Measurements from ENCODE around the gene ACBD6. TPM values are rescaled to one million over a fixed set of nuclear protein-coding genes. Genes with fewer than 3 reads are reported as not detected.
"Not testable (repeated sequence)": the region's sequence is repeated elsewhere in the genome, so short reads cannot be mapped to it uniquely, and the experiment has no call there.

Gene ACBD6, protein sequence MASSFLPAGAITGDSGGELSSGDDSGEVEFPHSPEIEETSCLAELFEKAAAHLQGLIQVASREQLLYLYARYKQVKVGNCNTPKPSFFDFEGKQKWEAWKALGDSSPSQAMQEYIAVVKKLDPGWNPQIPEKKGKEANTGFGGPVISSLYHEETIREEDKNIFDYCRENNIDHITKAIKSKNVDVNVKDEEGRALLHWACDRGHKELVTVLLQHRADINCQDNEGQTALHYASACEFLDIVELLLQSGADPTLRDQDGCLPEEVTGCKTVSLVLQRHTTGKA
- total RNA-seq, result 66.2 TPM

GRCh38 chr1:180502361-180503279 is at the start of gene ACBD6:
ACBD6 (minus strand) TSS chr1:180502577; CDS start chr1:180502266, 311 bp downstream.
- DNase-seq (ENCODE audit: low read depth in 2 of 3, low spot score in 2 of 3), result peak; percentile 76 to 93 (median 90)

DNA sequence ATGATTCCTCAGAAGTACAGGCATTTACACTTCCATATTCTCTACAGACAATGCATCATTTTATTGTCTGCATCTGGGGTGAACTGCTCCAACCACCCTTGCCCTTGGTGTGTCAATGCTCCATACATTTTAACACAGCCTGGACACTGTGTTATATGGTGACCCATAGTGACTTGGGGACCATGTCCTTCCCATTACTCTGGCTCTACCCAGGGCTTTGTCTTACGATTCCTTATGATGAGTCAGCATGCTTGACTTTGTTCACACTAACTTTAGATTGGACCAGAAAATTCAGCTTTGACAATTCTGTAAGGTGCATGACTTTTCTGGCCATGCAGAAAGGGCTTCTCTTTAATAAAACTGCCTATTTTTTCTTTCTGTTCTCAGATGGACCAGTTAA is 49.6 kb upstream of the ACBD6 start:
- no peak for DNase-seq (ENCODE audit: low read depth in 2 of 3, low spot score in 2 of 3)

DNA sequence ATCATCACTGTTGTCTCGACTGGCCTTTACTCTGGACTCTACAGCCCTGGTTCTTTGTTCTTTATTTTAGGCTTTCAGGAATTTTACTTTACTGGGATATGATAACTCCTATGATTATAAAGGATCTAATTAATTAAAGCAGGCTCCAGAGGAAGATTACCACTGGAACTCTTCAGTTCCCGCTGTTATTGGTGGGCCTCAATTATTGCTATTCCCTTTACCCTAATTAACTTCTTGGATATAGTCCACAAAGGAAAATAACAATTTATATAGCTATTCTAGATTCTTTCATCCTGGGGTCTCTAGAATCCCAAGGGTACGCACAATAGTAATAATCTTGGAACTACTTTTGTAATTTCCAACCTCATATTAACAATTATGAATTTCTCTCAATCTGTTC is 47.9 kb upstream of the ACBD6 start:
- DNase-seq (ENCODE audit: low read depth in 2 of 3, low spot score in 2 of 3), result no peak

DNA sequence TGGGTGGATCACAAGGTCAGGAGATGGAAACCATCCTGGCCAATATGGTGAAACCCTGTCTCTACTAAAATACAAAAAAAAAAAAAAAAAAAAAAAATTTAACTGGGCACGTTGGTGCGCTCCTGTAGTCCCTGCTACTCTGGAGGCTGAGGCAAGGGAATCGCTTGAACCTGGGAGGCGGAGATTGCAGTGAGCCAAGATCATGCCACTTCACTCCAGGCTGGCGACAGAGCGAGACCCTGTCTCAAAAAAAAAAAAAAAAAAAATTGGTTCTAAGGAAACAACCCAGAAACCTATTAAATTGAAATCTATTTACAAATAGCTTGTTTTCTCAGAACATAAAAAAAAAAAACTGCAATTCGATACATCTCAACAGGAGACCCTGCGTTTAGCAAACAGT is 47.4 kb upstream of the ACBD6 start:
- DNase-seq (ENCODE audit: low read depth in 2 of 3, low spot score in 2 of 3), result not testable (repeated sequence)

- DNase-seq (ENCODE audit: low read depth in 2 of 3, low spot score in 2 of 3), result no peak
Measured at GRCh38 chr1:180548686-180549317, 46.4 kb upstream of the ACBD6 start.

DNA sequence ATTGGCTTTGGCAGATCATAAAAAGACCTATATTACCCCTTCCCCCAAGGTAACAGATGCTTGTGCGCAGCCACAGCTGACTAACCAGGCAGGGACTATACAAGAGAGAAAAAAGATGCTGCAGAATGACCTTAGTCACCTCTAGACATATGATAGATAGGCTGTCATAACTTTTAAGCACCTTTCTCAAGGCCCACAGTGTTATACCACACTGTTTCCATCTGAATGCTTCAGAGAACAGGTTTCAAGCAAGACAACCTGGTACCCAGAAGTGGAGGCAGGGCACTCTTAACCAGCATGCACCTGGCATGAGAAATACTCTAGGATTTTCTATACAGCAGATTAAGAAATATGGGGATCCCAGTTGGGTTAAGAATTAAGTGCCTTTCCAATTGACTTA is 43.6 kb upstream of the ACBD6 start:
- DNase-seq (ENCODE audit: low read depth in 2 of 3, low spot score in 2 of 3), result no peak

- DNase-seq (ENCODE audit: low read depth in 2 of 3, low spot score in 2 of 3), result no peak
Measured at GRCh38 chr1:180544050-180544449, 41.7 kb upstream of the ACBD6 start.

GRCh38 chr1:180542838-180543145 is 40.4 kb upstream of the ACBD6 start:
- no peak for DNase-seq (ENCODE audit: low read depth in 2 of 3, low spot score in 2 of 3)

- no peak for DNase-seq (ENCODE audit: low read depth in 2 of 3, low spot score in 2 of 3)
Measured at GRCh38 chr1:180542113-180542837, 39.9 kb upstream of the ACBD6 start.

GRCh38 chr1:180540697-180541594 is 38.6 kb upstream of the ACBD6 start:
- DNase-seq (ENCODE audit: low read depth in 2 of 3, low spot score in 2 of 3), result no peak

- DNase-seq (ENCODE audit: low read depth in 2 of 3, low spot score in 2 of 3), result no peak
Measured at GRCh38 chr1:180539136-180539535, 36.8 kb upstream of the ACBD6 start.

DNA sequence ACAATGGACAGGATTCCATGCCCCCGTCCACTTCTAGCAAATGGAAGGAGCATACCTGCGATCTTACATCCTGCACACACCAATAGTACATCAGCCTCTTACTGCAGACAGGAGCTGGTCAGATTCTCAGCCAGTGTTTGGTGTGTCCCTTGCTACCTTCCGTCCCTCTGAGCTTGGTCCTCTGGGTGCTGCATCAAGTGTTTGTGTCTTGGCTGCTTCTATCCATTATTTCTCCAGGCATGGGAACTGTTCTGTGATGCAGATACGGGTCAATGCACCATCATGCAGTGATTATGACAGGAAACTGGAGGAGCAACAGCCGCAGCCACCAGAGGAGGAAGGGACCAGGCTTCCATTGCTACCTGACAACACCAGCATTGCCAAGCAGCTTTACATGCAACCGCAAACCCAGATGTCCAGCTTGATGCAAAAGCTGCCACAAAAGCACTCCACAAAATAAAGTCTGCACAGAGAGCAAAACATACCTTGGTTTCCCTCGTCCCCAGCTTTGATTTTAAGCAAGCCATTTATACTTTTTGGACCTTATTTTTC is 34.5 kb upstream of the ACBD6 start:
- DNase-seq (ENCODE audit: low read depth in 2 of 3, low spot score in 2 of 3), result no peak

DNA sequence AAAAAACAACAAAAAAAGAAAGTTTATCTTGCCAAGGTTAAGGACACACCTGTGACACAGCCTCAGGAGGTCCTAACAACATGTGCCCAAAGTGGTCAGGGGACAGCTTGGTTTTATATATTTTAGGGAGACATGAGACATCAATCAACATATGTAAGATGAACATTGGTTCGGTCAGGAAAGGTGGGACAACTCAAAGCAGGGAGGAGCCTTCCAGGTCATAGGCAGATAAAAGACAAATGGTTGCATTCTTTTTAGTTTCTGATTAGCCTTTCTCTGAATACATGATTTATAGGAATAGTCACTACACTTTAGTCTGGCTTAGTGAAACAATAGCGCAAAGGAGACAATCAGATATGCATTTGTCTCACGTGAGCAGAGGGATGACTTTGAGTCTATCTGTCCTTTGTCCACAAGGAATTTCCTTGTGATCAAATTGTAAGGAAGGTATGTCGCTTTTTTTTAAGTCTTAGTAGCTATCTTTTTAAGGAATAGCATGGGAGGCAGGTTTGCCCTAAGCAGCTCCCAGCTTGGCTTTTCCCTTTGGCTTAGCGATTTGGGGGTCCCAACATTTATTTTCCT is 33.1 kb upstream of the ACBD6 start:
- no peak for DNase-seq (ENCODE audit: low read depth in 2 of 3, low spot score in 2 of 3)

DNA sequence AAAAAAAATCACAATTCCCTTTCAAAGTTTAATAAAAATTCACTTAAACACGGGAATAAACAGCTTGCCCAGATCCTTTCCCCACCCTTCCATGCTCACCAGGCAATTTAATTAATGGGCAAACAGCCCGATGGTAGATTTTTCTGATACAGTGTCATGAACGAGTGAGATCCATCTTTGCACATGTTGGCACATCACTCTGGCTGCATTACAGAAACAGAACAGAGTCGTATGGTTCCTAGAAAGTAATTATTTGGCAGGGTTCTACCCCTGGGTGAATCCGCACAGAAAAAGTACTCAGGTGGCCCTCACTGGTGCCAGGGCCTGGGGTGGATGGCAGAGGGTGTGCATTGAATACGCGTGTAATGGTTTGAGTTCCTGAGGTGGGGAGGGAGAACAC is 31.8 kb upstream of the ACBD6 start:
- DNase-seq (ENCODE audit: low read depth in 2 of 3, low spot score in 2 of 3), result no peak

DNA sequence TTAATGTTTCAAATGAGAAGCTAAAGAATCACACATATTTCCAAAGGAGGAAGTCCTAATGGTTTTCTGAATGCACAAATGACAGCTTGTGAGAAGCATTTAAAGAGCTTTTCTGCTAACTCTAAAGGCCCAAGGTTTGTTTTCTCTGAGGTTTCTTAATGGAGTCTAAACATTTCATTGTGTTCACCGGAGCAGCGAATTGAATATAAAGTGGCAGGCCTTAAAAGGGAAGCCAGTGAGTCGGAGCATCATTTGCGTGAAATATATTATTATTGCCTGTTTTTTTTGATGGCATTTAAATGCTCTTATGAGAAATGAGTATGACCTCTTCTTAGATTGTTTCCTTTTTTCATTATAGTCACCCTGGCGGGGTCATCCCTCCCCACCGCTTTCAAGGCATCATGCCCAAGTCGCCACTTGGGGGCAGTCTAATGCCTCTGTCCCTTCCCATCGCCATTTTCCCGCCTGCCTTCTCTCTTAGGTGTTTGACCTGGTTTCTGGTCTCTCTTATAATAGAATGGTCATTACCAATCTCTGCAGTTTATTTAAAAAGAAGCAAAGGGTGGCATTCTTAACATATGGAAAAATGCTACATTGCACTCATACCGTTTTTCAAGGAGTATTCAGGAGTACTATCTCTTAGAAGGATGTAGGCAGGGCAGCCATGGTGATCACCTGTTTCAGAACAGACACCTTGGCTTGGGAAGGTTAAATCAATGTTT is 31.1 kb upstream of the ACBD6 start:
- peak; percentile 18 to 74 (median 45) for DNase-seq (ENCODE audit: low read depth in 2 of 3, low spot score in 2 of 3)

DNA sequence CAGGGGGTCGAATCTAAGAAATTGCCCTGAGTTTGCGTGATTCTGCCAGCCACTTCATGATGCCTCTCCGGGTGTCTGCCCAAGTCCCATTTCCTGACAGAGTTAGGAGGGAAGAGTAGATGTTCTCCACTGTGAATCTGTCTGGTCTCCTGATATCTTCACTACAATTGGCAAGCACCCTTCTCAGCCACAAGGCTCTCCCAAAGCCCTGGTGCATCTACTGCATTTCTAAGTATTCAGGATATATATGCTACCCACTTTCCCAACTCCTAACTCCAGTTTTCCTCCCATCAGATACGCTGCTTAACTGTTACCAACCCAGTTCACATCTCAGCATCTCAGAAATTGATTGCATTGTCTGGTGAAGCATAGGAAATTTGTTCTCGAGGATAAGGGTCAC is 30.5 kb upstream of the ACBD6 start:
- no peak for DNase-seq (ENCODE audit: low read depth in 2 of 3, low spot score in 2 of 3)

DNA sequence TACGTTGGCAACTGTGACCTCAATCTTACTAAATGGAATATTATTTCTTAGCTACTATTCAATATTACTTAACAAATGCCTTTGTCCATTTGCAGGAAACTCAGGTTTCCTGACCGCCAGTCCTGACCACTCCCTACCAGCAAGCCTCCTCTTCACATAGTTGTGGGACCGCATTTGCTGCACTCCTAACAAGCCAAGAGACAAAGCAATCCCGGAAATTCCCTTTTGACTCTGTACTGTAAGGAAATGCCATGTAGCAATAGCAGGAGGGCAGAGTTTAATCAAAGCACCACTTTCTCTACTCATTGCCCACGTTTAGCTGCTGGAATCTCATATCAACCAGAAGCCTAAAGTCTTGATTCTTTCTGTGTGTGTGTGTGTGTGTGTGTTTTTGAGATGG is 28.1 kb upstream of the ACBD6 start:
- DNase-seq (ENCODE audit: low read depth in 2 of 3, low spot score in 2 of 3), result no peak

GRCh38 chr1:180528868-180529470 is 26.6 kb upstream of the ACBD6 start:
- no peak for DNase-seq (ENCODE audit: low read depth in 2 of 3, low spot score in 2 of 3)
